ENCODE measurements around the gene SPIN1.

- TF ChIP-seq, protein P1, sequence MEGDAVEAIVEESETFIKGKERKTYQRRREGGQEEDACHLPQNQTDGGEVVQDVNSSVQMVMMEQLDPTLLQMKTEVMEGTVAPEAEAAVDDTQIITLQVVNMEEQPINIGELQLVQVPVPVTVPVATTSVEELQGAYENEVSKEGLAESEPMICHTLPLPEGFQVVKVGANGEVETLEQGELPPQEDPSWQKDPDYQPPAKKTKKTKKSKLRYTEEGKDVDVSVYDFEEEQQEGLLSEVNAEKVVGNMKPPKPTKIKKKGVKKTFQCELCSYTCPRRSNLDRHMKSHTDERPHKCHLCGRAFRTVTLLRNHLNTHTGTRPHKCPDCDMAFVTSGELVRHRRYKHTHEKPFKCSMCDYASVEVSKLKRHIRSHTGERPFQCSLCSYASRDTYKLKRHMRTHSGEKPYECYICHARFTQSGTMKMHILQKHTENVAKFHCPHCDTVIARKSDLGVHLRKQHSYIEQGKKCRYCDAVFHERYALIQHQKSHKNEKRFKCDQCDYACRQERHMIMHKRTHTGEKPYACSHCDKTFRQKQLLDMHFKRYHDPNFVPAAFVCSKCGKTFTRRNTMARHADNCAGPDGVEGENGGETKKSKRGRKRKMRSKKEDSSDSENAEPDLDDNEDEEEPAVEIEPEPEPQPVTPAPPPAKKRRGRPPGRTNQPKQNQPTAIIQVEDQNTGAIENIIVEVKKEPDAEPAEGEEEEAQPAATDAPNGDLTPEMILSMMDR (IDR thresholded peaks at IDR 0.05; ENCODE audit: borderline replicate concordance, extremely low read depth, low read length, poor library complexity, severe bottlenecking), result no peak
- TF ChIP-seq EZH2 (IDR thresholded peaks at IDR 0.05; ENCODE audit: borderline replicate concordance, low read depth, low read length, severe bottlenecking), result no peak
These were observed 76.6 kb downstream of the SPIN1 start for GRCh38 chr9:88464851-88465250.
